Activated CD4-positive, CD25-positive, alpha-beta regulatory T cell treated with anti-CD3 and anti-CD28 coated beads, Interleukin-2, amount 50 U/mL, for 24 hours (primary cell): ENCODE measurements around the gene CDC20B.
"Not testable (repeated sequence)": the region's sequence is repeated elsewhere in the genome, so short reads cannot be mapped to it uniquely, and the experiment has no call there.

ENCODE experiments used
- ATAC-seq, 2 donors: fragments of 150-1000 bp; cut with Tn5 transposase; one replicate each; pipeline ENCODE4 v1.10.0; 2021; ENCODE audit warnings: mild to moderate bottlenecking in 1 of 2, moderate library complexity in 1 of 2

CDC20B gene

DNA sequence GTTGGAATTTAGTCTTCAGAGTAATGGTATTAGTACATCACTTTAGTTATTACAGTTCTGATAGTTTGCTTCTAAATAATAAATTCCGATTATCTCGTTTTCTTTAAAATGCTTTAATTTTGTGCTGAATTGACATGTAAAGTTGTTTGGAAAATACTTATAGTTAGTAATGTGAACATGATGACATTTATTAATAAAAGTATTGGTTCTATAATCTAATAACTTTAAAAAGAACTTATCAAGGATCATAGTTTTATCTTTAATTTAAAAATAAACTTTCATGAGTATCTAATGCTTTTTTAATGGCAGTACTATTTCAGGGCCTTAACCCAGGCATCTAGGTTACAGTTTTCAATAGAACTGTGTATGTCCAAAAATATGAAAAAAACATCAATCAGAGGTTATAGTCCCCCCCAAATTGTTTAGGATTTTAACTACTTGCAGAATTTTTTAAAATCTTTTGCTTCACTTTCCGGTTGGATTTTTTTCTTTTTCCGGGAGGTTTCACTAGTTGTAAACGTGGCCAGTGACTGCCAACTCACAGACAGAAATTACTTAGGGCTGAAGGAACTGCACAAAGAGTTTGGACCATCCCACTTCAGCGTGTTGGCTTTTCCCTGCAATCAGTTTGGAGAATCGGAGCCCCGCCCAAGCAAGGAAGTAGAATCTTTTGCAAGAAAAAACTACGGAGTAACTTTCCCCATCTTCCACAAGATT, 12.3 kb downstream of the CDC20B start:
- ATAC-seq: no peak

DNA sequence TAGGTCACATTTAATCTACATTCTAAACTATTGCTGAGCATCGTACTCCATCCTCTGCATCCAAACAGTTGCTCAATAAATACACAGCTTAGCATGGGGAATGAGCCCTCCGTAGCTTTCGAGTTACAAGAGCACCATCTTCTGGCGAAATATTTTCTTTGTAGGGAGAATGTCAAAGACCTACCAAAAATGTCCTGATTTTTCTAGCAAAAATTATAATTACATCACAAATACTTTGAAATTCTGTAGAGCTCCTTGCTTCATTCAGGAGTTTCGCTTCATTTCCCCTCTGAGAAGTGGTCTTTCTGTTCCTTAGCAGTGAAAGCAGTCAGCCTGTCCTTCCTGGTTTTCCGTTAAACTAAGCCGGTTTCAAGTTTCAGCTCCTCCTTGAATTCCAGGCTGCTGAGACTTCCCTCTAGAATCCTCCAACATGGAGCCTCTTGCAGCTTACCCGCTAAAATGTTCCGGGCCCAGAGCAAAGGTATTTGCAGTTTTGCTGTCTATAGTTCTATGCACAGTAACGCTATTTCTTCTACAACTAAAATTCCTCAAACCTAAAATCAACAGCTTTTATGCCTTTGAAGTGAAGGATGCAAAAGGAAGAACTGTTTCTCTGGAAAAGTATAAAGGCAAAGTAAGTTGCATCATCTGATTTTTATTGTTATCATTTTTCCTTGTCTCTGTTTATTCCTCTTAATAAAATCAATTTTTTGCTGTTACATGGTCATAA, 13.0 kb downstream of the CDC20B start, which contains the start of gene GPX8:
Gene GPX8 (plus strand): TSS at position 409 of the 730 bp plus-strand sequence. CDS start 22 bp downstream, at position 431.
- ATAC-seq: no peak

DNA sequence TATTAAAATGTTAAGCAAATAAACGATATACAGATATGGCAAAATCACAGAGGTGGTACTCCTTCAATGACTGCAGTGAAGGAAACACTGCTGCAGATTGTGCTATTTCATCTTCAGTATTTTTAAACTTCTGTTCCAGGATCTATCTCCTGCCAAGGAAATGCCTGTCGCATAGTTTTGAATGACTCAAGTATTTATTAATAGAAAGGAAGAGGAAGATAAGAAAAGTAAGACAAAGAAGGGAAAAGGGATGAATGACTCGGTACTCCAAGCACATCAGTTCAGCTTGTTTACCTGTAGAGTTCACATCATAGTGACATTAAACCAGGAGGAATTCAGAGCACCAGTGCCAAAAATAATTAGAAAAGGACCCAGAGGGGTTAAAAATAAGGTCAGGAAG, 18.1 kb downstream of the CDC20B start:
- ATAC-seq: no peak

DNA sequence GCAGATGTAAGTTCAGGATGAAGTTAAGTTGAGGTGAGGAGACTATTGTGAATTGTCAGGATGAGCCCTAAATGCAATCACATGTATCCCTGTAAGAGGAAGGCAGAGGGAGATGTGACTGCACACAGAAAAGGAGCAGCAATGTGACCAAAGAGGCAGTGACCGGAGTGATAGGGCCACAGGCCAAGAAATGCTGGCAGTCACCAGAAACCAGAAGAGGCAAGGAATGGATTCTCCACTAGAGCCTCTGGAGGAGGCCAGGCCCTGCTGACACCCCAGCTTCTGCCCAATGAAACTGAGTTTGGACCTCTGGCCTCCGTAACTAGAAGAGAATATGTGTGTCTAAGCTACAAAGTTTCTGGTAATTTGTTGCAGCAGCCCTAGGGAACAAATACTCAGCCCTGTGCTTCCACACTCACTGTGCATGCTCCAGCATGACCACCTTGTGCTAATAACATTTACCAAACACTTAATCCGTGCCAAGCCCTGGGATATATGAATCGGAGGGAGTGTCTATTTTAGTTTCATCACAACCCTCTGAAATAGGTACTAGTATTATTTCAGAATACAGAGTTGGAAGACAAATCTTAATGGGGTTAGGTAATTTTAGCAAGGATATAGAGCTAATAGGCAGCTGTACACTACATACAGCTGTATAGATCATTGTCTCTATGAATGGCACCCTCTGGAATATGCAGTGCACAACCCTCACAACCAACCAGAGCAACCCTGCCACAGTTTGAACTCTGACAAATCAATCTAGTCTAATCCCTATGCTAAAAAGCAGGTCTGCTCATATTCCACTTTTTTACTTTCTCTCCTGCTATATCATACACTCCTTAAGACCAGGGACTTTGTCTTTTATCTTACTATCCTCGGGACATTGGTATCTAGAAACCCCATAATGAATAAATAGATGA, 20.8 kb downstream of the CDC20B start:
- no peak for ATAC-seq

DNA sequence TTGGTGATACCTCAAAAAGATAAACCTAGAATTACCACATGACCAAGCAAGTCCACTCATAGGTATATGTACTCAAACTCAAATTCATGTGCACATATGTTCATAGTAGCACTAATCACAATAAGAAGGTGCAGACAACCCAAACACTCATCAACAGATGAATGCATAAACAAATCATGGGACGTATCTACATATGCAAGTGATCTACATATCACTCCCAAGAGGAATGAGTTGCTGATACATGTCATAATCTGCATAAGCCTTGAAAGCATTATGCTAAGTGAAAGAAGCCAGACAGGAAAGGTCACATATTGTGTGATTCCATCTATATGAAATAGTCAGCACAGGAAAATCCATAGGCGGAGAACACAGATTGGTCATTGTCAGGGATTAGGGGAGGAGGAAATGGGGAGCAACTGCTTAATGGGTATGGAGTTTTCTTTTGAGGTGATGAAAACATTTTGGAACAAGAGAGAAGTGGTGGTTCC, 23.6 kb downstream of the CDC20B start:
- no peak for ATAC-seq

DNA sequence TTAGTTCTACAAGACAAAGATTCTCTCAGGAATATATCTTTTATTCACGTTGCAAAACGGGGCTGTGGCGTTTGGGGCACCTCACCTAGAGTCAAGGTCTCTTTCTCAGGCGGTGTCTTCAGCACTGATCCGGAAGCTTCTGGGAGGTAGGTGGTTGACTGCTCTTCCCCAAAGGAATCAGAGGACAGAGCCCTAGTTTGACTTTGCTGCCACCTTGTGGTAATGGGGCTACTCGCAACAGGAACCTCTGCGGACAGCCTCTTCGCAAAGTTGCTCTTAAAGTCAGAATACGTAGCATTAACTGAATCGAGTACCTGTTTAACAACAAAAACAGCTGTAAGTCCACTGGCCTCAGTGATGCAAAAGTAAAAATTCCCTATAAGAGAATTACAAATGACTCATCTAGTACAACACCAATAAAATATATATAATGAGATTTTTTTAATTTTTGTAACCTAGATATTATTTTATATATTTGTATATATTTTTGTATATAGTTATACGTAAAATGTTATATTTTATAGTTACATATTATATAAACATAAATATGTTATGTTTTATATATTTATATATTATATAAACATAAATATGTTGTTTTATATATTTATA, 26.3 kb downstream of the CDC20B start:
- peak; percentile 91 to 97 for ATAC-seq

DNA sequence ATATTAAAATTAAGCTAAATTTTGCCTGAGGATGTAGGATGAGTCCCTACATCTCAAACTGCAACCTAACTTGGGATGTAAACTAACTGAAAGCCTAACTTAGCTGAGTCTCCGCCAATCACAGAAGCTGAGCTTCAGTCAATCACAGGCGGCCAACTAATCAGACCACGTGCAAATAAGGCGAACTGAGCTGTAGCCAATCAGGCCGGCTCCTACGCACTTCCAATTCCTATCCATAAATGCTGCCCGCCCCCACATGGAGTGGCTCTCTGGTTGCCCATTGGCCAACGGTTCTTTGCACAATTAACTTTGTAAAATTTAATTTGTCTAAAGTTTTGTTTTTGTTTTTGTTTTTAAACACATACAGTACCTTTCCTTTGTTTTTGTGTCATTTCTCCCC, 26.9 kb downstream of the CDC20B start:
- ATAC-seq: no peak

DNA sequence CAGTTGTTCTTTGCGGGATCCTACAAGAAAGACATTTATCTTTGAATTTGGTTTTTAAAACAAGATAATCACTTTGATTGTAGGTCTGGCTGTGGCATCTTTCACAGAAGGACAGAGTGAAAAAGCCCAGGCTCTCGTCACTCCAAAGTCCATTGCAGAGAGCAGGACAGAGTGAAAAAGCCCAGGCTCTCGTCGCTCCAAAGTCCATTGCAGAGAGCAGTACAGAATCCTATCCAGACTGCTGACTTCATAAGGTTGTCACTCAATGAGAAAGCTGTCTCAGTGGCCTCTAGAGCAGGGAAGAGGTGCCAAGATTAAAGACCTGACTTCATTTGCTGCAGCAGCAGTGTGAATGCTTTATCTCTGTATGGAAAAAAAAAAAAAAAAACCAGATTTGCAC, 29.4 kb downstream of the CDC20B start:
- ATAC-seq: no peak

DNA sequence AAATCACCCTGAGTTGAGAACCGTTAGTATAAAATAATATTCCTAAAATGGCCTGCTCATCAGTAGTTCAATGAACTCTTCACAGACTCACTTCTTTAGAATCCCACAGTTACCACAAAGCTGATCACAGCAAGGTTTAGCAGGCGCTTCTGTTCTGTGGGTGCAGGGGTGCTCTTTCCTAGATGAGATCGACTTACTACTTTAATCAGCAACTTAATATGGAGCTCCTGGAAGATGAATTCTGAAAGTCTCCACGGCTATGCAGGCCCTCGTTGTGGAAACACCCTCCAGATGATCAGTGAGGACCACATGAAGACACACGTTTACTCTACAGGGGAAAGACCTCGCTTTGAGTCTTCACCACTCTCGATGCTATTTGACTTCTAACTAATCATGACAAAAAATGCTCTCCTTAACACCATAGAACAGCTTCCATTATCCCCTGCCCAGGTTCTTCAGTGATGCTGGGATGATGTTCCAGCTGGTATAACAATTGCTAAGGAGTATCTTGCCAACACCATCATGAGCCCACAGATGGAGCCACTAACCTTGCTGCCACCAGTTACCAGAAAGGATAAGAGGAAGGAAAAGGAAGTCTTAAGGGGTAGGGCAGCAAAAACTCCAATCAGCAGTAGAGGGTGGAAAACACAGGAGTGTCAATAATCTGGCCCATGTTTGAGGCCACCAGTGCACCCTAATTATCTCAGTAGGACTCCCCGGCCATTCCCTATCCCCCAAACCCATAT, 30.9 kb downstream of the CDC20B start:
- no peak for ATAC-seq

DNA sequence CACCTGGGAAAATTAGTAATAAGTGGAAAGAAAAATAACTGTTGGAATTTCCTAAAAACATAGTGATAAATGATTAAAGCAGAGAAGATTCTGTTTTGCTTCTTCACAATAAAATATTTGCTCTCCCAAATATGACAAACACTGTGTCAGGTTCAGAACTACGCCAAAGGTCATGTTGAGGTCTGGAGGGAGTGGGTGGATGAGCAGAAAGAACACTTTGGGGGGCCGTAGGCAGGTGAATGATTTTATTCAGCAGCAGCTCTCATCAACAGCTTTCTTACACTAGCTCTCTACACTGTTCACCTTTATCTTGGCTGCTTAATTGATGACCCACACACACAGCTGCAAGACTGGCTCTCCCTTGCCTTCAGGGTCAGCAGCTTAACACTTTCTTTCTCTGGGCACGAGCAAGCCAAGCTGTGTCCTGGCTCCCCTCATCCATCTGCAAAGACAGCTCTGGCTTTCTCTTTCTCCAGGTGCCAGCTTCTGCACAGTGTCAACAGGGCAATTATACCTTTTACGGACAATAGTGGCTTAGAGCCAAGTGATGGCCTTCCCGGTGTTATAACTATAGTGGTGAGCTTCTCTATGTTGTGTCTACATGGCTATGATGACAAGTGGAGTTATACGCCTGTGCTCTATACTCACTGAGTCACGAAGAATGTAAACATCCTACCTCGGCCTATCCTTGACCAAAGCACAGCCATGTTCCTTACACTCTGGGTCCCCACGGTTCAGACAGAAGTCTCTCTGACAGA, 31.9 kb downstream of the CDC20B start:
- no peak for ATAC-seq

DNA sequence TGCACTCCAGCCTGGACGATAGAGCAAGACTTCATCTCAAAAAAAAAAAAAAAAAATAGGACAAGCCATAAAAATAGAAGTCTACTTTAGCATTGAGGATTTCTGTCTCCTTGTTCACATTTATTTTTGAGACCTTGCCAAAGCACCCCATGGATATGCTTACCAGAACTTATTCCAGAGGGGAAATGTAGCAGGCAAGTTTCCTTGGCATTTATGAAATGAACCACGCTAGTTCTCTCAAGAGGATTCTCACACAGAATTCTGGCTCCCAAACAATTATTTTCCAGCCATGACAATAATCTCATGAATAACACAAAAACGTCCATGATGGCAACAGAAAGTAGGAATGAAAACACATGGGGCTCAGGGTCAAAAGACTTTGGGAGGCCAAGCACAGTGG, 36.5 kb downstream of the CDC20B start:
- no peak for ATAC-seq

DNA sequence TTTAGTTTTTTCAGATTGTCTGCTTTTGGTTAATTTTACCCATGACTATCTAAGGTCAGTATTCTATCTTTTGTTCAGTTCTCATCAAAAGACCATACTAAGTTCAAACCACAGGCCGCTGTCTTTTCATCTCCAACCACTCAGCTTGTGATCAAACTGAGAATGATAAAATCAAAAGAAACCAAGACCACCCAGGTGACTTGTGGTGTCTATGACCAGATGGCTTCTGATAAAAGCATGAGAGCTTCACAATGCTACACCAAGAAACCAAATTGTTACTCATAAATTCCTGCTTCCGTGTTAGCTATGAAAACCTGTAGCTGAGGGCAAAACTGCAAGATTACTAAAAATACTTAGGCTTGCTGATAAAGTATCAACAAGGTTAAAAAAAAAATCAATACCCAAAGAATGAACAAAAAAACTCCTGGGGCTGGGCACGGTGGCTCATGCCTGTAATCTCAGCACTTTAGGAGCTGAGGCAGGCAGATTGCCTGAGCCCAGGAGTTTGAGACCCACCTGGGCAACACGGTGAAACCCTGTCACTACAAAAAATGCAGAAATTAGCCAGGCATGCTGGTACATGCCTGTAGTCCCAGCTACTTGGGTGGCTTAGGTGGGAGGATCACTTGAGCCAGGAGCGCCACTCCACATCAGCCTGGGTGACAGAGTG, 38.8 kb downstream of the CDC20B start:
- ATAC-seq: peak; percentile 82 to 86

DNA sequence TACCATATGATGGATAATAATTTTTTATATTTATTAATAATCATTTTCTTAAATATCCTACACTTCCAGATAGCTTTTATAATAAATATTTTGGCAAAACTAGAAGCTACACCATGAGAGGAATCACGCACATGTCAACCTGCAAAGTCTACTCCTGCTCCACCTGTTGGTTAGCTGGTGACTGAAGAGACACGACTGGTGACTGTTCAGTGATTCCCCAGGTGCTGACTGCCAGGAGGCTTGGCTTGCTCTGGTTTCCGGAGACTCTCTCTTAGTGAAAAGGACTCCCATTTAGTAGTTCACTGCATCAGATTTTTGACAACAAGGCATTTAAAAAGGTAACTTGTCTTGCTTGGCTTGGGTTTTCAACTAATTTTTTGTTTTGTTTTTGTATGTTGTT, 49.6 kb downstream of the CDC20B start:
- no peak for ATAC-seq

DNA sequence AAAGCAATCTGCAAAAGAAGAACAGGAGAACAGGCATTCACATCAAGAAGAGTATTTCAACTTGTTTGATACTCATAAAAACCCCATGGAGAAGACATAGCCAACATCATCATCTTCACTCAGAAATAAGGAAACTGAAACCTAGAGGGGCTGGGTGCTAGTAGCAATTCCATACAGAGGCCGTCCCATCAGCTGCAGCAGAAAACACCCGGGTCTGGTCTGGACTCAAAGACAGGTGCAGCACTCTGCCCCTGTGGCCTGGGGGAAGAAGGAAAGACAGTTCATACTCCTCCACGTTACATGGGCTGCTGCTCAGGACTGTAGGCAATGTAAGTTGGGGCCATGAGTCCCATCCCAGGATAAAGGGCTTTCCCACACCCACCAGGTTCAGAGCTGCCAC, 58.9 kb downstream of the CDC20B start:
- ATAC-seq: no peak

DNA sequence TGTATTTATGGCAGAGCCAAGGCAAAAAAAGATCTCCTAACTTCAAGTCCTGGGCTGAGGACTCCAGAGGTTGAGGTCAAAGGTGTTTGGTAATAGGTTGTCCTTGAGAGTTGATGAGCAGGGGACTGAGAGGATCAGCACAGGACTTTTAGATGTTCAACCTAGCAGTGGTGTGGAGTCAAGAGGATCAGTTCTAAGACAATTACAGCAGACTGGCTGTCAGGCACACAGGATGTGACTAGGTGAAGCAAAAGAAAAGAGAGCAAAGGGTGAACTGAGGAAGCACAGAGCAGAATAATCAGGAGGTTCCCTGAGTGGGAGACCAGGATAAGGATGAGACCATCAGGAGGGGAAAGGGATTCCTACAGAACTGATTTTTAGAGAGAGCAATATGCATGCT, 59.6 kb downstream of the CDC20B start:
- ATAC-seq: no peak

DNA sequence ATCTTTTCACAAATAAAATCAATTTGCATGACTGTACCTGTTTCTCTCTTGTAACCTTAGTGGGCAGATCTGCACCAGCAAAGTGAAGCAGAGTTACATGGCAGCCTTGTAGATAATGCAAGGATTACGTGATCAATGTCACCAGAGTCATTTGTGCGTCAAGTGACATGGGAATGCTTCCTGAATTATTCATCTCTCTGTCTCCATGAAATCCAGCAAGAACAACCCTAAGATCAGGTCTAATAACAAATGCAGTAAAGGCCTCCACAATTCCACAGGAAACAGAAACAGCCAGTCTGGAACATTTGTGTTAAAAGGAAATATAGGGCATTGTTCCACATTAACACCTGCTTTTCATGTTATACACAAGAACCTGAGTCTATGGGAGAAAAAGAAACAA, 62.8 kb downstream of the CDC20B start:
- ATAC-seq: no peak

DNA sequence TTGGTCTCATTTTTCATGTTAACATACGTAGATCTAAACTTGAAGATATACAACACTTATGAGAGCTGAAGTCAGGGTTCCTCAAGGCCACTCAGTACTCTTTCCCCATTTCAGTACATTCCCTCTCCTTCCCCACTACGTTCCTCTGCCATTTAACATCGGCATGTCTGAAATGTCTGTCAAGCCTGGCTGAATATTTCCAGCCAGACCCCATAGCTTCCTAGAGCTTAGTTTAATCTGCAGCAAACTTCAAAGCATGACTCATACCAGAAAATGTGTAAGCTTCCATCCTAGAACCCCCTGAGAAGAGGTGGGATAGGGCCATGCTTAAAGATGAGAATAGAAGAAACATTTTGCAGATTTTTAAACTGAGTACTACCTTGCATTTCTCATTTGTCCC, 64.3 kb downstream of the CDC20B start:
- ATAC-seq: no peak

DNA sequence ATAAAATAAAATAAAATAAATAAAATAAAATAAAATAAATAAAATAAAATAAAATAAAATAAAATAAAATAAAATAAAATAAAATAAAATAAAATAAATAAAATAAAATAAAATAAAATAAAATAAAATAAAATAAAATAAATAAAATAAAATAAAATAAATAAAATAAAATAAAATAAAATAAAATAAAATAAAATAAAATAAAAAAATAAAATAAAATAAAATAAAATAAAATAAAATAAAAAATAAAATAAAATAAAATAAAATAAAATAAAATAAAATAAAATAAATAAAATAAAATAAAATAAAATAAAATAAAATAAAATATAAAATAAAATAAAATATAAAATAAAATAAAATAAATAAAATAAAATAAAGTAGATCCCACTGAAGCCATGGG, 67.0 kb downstream of the CDC20B start:
- ATAC-seq: not testable (repeated sequence)

DNA sequence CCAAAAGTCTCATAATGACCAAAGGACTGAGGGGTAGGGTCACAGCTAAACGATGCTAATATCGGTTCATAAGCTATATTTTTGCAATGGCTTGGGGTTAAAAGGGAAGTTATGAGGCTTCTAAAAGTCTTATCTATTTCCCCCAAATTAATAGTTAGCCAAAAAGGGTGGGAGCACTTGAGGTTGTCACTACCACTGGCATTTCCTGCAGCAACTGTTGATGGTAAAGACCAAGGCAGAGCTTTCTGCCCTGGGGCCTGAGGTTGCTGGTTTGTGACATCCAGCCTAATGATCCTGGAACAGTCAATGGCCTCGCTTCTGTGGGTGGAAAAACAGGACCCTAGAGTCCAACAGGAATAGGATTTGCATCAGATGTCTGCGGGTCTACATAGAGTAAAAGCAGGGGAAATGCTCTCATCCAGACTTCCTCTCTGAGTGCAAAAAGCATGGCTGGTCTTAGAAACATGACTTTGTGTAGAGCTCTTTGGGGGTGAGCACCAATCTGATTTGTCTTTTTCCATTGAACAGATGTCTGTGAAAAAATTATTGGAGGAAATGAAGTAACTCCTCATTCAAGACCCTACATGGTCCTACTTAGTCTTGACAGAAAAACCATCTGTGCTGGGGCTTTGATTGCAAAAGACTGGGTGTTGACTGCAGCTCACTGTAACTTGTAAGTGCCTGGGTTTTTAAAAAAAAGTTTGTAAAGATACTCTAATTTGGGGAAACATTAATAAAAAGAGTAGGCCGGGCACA, 67.9 kb downstream of the CDC20B start:
- no peak for ATAC-seq
